GM19240 (cell line): Measurements from ENCODE around the gene POU3F2.

Source experiments
- DNase-seq: peaks from one replicate; pipeline ENCODE4 v3.0.0; 2011; ENCODE audit warnings: low spot score; ENCODE audit not compliant: insufficient read length

POU3F2 gene

GRCh38 chr6:98843271-98844243, 9.2 kb downstream of the POU3F2 start:
- DNase-seq = no peak

DNA sequence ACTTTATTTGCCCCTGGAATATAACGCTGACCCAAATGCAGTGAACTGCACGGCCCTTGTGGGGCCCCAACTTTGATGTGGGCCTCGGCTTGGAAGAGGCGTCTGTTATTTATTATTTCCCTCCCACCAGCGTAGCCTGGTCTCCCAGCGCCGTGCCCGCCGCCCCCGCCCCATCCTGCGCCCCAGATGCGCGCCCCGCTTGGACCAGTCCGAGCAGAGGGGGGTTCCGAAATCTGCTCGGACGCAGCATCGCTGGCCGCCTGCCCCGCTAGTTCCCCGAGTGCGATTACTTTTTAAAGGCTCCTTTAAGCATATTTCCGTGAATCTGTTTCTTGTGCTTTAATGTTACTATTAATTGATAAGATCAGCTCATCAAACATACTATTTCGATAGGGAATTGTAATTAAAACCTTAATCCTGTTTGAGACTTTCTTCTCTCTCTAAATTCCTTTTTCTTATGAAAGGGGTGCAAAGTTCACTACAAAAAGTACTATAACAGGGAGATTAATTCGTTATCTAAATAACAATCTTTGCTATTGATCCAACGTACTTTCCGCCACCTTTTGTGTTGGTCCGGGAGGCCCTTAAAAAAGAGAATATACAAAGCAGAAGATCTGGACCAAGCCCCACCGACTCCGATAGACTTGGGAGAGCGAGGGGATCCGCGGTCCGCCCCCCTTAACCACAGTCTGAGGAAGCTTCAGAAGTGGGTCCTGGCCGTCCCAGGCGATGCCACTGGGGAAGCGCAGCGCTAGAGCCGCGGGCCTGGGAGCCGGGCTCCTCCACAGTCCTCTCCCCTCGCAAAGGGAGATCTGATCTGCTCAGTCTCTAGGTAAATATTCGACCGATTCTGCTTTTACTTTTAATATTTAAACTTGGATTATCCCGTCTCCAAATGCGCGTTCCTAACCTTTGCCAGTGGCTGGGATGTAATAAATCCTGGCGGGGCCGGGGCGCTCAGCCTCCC, 10.2 kb downstream of the POU3F2 start:
- no peak for DNase-seq

DNA sequence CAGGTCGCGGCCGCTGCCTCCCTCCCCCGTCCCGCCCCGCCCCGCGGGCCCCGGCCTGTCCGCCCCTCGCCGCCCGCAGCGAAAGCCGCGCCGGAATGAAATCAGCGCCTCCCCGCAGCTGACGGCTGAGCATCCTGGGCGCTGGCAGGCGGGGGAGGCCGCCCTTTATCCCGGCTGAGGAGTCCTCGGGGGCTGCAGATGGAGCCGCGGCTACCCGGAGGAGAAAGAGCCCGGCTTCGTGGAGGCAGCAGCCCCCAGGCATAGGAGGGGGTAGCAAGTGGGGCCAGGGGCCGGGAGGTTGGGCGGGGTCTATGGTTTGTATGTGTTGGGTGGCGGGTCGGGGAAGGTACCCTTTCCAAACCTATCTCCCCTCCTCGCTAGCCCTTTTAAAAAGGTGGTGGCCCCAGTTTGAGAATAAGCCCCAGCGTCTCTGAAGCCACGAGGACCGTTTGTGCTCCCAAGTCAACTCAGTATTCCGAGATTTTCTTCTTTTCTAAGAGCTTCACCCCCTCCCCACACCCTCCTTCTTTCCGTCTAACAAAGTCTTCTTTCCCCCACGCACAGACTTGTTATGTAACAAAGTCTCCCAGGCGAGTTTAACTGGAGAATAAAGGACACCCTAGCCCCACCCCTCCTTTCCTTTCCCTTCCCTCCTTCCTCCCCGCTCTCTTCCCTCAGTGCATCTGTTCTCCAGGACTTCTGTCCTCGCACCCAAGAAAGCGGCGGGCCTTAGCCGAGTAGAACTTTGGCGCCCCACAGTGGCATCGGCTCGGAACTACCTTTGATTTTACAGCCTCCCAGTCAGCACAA, 11.0 kb downstream of the POU3F2 start:
- DNase-seq = no peak

DNA sequence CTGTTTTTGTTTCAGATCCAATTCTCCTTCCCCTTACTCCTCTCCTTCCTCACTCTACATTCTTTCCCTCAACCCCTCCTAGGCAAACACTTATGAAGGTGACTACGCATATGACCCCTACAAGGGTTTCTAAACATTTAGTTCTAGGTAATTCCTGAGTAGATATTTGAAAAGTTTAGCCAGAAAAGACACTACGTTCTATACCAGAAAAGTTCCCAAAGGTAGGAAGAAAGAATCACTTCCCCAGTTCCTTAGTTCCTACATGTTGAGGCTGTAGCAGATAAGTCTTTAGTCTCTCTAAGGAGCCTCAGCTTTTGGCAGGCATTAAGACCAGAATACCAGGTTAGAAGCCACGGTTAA, 11.6 kb downstream of the POU3F2 start:
- DNase-seq = no peak

- no peak for DNase-seq
These were observed 13.0 kb downstream of the POU3F2 start for GRCh38 chr6:98847416-98847778.

GRCh38 chr6:98847779-98848538, 13.6 kb downstream of the POU3F2 start:
- DNase-seq = no peak

- DNase-seq = no peak
These were observed 14.3 kb downstream of the POU3F2 start for GRCh38 chr6:98848539-98849242.

DNA sequence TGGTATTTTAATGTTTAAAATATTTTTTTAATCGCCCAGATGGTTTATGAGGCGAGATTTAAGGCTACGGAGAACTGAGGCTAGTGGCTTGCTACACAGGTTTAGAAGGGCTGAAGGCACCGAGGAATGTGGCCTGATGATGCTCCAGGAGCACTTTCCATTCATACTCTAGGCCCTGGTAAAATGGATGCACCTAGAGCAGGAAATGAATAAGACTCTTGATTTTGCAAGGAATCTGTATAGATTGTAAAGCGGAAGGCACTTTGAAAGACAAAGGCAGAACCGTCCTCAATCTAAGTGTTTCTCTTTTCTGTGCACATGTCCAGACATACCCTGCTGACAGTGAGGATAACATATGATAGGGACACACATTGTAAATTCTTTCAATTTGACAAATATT, 30.1 kb downstream of the POU3F2 start:
- DNase-seq = no peak

- DNase-seq = no peak
These were observed 36.7 kb downstream of the POU3F2 start for GRCh38 chr6:98871057-98871456.

DNA sequence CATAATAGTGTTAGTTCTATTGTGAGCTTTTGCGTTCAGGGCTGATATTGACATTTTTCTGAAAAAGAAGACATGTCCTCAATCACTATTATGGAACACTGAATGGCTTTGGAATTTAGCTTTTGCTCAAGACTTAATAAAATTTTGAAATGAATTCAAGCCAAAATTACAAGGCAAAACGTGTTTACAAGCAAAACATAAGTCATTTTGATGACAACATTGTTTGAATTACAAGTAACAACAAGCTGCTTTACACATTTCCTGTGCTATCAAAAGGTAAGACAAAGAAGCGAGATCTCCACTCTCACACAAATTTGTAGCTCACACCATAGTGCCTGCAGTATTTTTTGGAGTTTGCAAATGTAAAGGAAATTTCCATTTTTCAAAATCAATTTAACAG, 37.4 kb downstream of the POU3F2 start:
- DNase-seq = no peak

DNA sequence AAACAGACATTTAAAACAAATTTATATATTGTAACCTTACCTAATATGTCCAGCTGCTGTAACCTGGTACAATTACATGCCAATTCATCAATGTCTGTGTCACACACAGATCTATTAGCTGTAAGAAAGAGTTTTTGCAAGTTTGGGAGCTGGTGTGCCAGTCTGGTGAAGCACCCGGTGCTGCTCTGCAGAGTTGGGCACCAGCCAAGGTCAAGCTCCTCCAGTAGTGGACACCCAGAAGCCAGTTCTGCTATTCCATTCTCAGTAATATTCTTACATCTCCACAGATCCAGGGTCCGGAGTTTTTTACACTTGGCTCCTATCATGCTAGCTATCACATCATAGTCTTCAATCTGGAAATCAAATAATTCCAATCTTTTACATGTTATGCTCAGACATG, 41.0 kb downstream of the POU3F2 start:
- no peak for DNase-seq

DNA sequence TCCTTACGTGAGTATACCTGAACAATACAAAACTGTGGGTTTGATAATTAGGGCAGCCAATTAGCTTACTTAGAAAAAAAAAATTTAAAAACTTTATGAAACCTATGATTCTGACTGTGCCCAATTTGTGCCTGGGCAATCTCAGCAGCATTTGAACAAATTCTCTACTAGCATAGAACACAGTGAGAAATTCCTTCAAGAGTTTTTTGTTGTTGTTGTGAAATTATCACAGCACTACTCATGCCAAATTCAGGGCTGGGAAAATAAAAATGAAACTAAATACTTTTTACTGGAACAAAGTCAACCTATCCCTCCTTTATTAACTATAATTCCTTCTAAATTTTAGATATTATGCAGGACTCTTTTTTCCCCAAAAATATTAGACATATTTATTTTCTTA, 42.9 kb downstream of the POU3F2 start:
- DNase-seq = no peak

DNA sequence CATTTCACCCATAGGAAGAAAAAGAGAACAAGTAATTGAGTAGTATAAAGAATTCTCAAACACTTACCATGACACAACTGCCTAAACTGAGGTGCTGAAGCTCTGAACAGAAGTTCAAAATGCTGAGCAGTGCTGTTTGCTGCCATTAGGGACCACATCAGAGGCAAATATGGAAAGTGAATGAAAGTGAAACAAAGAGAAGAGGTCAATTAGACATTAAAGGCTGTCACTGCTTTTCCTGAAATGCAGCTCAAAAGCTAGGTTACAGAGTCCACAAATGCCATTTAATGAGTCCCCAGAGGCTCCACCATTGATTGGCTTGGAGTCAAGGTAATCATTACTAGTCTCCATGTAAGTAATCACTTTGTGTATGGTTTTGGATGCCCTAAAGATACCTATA, 46.1 kb downstream of the POU3F2 start:
- peak; percentile 3 for DNase-seq

- no peak for DNase-seq
These were observed 51.0 kb downstream of the POU3F2 start for GRCh38 chr6:98885330-98885729.

DNA sequence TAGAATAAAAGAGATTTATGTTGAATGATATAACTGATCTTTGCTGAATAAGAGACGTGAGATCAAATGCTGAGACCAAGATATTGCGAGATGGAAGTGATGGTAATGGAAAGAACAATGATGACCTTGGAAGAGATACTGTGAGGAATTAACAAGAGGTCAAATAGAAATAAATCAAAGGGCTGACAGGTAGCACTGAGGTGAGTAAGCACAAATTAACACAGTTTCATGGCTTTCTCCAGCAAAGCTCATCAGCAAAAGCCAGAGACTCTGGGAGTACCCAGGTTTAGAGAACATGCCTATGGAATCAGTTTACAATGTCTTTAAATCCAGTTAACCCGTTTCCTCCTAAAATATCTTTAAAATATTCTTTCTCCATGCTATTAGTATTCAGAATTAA, 53.3 kb downstream of the POU3F2 start:
- no peak for DNase-seq
